Stimulated activated memory B cell treated with anti-CD40 and anti-IgM and Interleukin-4, amounts not matched to agents 10 μg/mL and 1 μg/mL and 100 μg/mL, for 72 hours (primary cell): ENCODE measurements around the gene RMDN2.

Experiments used
- ATAC-seq: fragments of 150-1000 bp; cut with Tn5 transposase; 2 replicates; pipeline ENCODE4 v1.10.0; 2021
- H3K27ac Mint-ChIP-seq: one replicate; pipeline ENCODE4 v1.8.0; 2022; ENCODE audit warnings: mild to moderate bottlenecking, mixed read lengths
- H3K27me3 Mint-ChIP-seq: one replicate; pipeline ENCODE4 v1.8.0; 2022; ENCODE audit warnings: mixed read lengths
- H3K36me3 Mint-ChIP-seq: one replicate; pipeline ENCODE4 v1.8.0; 2022; ENCODE audit warnings: mixed read lengths
- H3K4me1 Mint-ChIP-seq: one replicate; pipeline ENCODE4 v1.8.0; 2022; ENCODE audit warnings: mixed read lengths
- H3K4me3 Mint-ChIP-seq: one replicate; pipeline ENCODE4 v1.8.0; 2022; ENCODE audit warnings: mild to moderate bottlenecking, moderate library complexity, mixed read lengths
- H3K9me3 Mint-ChIP-seq: one replicate; pipeline ENCODE4 v1.8.0; 2022; ENCODE audit warnings: mixed read lengths

RMDN2 gene

GRCh38 chr2:38026846-38027245 is 101.8 kb downstream of the RMDN2 start:
- H3K27ac Mint-ChIP-seq = no peak overlapping the region
- H3K9me3 Mint-ChIP-seq = no peaks in the 10 kb centered on the region
- no peak overlapping the region for H3K4me3 Mint-ChIP-seq
- H3K4me1 Mint-ChIP-seq = no peaks in the 10 kb centered on the region
- H3K27me3 Mint-ChIP-seq = peaks cover 15% of the 10 kb centered on the region
- no peak for ATAC-seq
- peaks cover 8% of the 10 kb centered on the region for H3K36me3 Mint-ChIP-seq

- Mint-ChIP-seq H3K4me1 (no peaks in the 10 kb centered on the region), H3K27ac (no peak overlapping the region), H3K27me3 (peaks cover 15% of the 10 kb centered on the region), H3K36me3 (peaks cover 8% of the 10 kb centered on the region), H3K9me3 (no peaks in the 10 kb centered on the region), H3K4me3 (no peak overlapping the region)
- ATAC-seq = no peak
Measured at GRCh38 chr2:38028829-38029228, 103.7 kb downstream of the RMDN2 start.

GRCh38 chr2:38029512-38029911 is 104.4 kb downstream of the RMDN2 start:
- Mint-ChIP-seq H3K9me3 (no peaks in the 10 kb centered on the region), H3K27me3 (peaks cover 15% of the 10 kb centered on the region), H3K27ac (no peak overlapping the region), H3K4me3 (no peak overlapping the region), H3K4me1 (no peaks in the 10 kb centered on the region), H3K36me3 (peaks cover 8% of the 10 kb centered on the region)
- ATAC-seq = no peak

- no peak for ATAC-seq
- no peak overlapping the region for H3K27ac Mint-ChIP-seq
- H3K27me3 Mint-ChIP-seq = peaks cover 15% of the 10 kb centered on the region
Measured at GRCh38 chr2:38030635-38031355, 105.7 kb downstream of the RMDN2 start.

GRCh38 chr2:38032946-38033345 is 107.9 kb downstream of the RMDN2 start:
- H3K4me1 Mint-ChIP-seq = peaks cover 3% of the 10 kb centered on the region
- no peak overlapping the region for H3K27ac Mint-ChIP-seq
- H3K9me3 Mint-ChIP-seq = no peaks in the 10 kb centered on the region
- ATAC-seq = no peak
- no peak overlapping the region for H3K4me3 Mint-ChIP-seq
- H3K36me3 Mint-ChIP-seq = peaks cover 8% of the 10 kb centered on the region
- H3K27me3 Mint-ChIP-seq = peaks cover 30% of the 10 kb centered on the region

More at GRCh38 chr2:38030635-38031355, 105.7 kb downstream of the RMDN2 start:
- Mint-ChIP-seq H3K4me1 (no peaks in the 10 kb centered on the region), H3K36me3 (peaks cover 8% of the 10 kb centered on the region), H3K4me3 (no peak overlapping the region), H3K9me3 (no peaks in the 10 kb centered on the region)

- Mint-ChIP-seq H3K27ac (no peak overlapping the region), H3K36me3 (peaks cover 8% of the 10 kb centered on the region), H3K4me1 (peaks cover 10% of the 10 kb centered on the region), H3K9me3 (no peaks in the 10 kb centered on the region), H3K27me3 (peaks cover 34% of the 10 kb centered on the region), H3K4me3 (no peak overlapping the region)
- no peak for ATAC-seq
Measured at GRCh38 chr2:38033646-38034045, 108.6 kb downstream of the RMDN2 start.

GRCh38 chr2:38035968-38036367 is 110.9 kb downstream of the RMDN2 start:
- H3K27me3 Mint-ChIP-seq = peaks cover 38% of the 10 kb centered on the region
- no peak overlapping the region for H3K27ac Mint-ChIP-seq
- ATAC-seq = no peak
- H3K36me3 Mint-ChIP-seq = no peaks in the 10 kb centered on the region
- H3K4me3 Mint-ChIP-seq = no peak overlapping the region
- H3K4me1 Mint-ChIP-seq = peaks cover 20% of the 10 kb centered on the region
- no peaks in the 10 kb centered on the region for H3K9me3 Mint-ChIP-seq

- Mint-ChIP-seq H3K4me1 (peaks cover 20% of the 10 kb centered on the region), H3K27me3 (peaks cover 47% of the 10 kb centered on the region), H3K4me3 (no peak overlapping the region), H3K27ac (peak overlapping the region; percentile 83), H3K36me3 (no peaks in the 10 kb centered on the region), H3K9me3 (peaks cover 3% of the 10 kb centered on the region)
- no peak for ATAC-seq
Measured at GRCh38 chr2:38037325-38037724, 112.2 kb downstream of the RMDN2 start.

GRCh38 chr2:38037757-38038621 is 112.9 kb downstream of the RMDN2 start:
- peak overlapping the region; percentile 83 for H3K27ac Mint-ChIP-seq
- H3K36me3 Mint-ChIP-seq = no peaks in the 10 kb centered on the region
- peaks cover 20% of the 10 kb centered on the region for H3K4me1 Mint-ChIP-seq
- H3K4me3 Mint-ChIP-seq = peak overlapping the region; percentile 80
- peaks cover 54% of the 10 kb centered on the region for H3K27me3 Mint-ChIP-seq
- peaks cover 5% of the 10 kb centered on the region for H3K9me3 Mint-ChIP-seq
- peak; percentile 87 for ATAC-seq

GRCh38 chr2:38038682-38039081 is 113.6 kb downstream of the RMDN2 start:
- Mint-ChIP-seq H3K4me1 (peaks cover 20% of the 10 kb centered on the region), H3K4me3 (peak overlapping the region; percentile 80), H3K36me3 (no peaks in the 10 kb centered on the region), H3K27me3 (peaks cover 61% of the 10 kb centered on the region), H3K9me3 (peaks cover 5% of the 10 kb centered on the region), H3K27ac (peak overlapping the region; percentile 83)
- no peak for ATAC-seq

GRCh38 chr2:38039121-38039910 is 114.2 kb downstream of the RMDN2 start:
- Mint-ChIP-seq H3K4me1 (peaks cover 20% of the 10 kb centered on the region), H3K27ac (no peak overlapping the region), H3K36me3 (no peaks in the 10 kb centered on the region), H3K27me3 (peaks cover 67% of the 10 kb centered on the region), H3K4me3 (no peak overlapping the region), H3K9me3 (peaks cover 5% of the 10 kb centered on the region)
- ATAC-seq = no peak

GRCh38 chr2:38045811-38046210 is 120.7 kb downstream of the RMDN2 start:
- H3K9me3 Mint-ChIP-seq = peaks cover 5% of the 10 kb centered on the region
- H3K27ac Mint-ChIP-seq = no peak overlapping the region
- ATAC-seq = no peak
- H3K27me3 Mint-ChIP-seq = peaks cover 36% of the 10 kb centered on the region
- no peak overlapping the region for H3K4me3 Mint-ChIP-seq
- no peaks in the 10 kb centered on the region for H3K36me3 Mint-ChIP-seq
- H3K4me1 Mint-ChIP-seq = no peaks in the 10 kb centered on the region

- Mint-ChIP-seq H3K4me3 (no peak overlapping the region), H3K4me1 (peaks cover 10% of the 10 kb centered on the region), H3K27me3 (peaks cover 16% of the 10 kb centered on the region), H3K9me3 (no peaks in the 10 kb centered on the region), H3K36me3 (no peaks in the 10 kb centered on the region), H3K27ac (no peak overlapping the region)
- ATAC-seq = no peak
Measured at GRCh38 chr2:38056216-38056615, 131.1 kb downstream of the RMDN2 start.

GRCh38 chr2:38057651-38058410 is 132.7 kb downstream of the RMDN2 start:
- Mint-ChIP-seq H3K27ac (no peak overlapping the region), H3K27me3 (peaks cover 16% of the 10 kb centered on the region), H3K4me3 (no peak overlapping the region), H3K4me1 (peaks cover 10% of the 10 kb centered on the region), H3K9me3 (peaks cover 3% of the 10 kb centered on the region), H3K36me3 (no peaks in the 10 kb centered on the region)
- ATAC-seq = no peak
